Fibroblast of skin of scalp (primary cell): Measurements from ENCODE around the gene RFWD3.

Experiments used
- DNase-seq: peaks from one replicate; pipeline ENCODE4 v3.0.0-alpha.2; 2013

RFWD3 gene

GRCh38 chr16:74578838-74579237 is 87.8 kb downstream of the RFWD3 start:
- DNase-seq = no peak

GRCh38 chr16:74578433-74578832 is 88.2 kb downstream of the RFWD3 start:
- no peak for DNase-seq

- peak; percentile 56 for DNase-seq
Observed at GRCh38 chr16:74577882-74578366, 88.8 kb downstream of the RFWD3 start.

GRCh38 chr16:74575807-74576643 is 90.7 kb downstream of the RFWD3 start:
- DNase-seq = peak; percentile 16

- DNase-seq = no peak
Observed at GRCh38 chr16:74575175-74575806, 91.4 kb downstream of the RFWD3 start.

- DNase-seq = no peak
Observed at GRCh38 chr16:74574146-74574545, 92.5 kb downstream of the RFWD3 start.

- DNase-seq = no peak
Observed at GRCh38 chr16:74573622-74574021, 93.1 kb downstream of the RFWD3 start.
